IgD-negative memory B cell (primary cell): ENCODE results near the gene RFC4. TPM values are rescaled to one million over a fixed set of nuclear protein-coding genes. Genes with fewer than 3 reads are reported as not detected.

Source experiments
- H3K27ac Mint-ChIP-seq, 3 donors: one replicate each; pipeline ENCODE4 v1.8.0; 2020 to 2022; ENCODE audit warnings: mild to moderate bottlenecking in 3 of 3, mixed read lengths in 3 of 3, moderate library complexity in 1 of 3
- H3K27me3 Mint-ChIP-seq: one replicate; pipeline ENCODE4 v1.8.0; 2021; ENCODE audit warnings: mixed read lengths
- H3K36me3 Mint-ChIP-seq: one replicate; pipeline ENCODE4 v1.8.0; 2020; ENCODE audit warnings: mild to moderate bottlenecking, mixed read lengths
- H3K4me1 Mint-ChIP-seq, 3 donors: one replicate each; pipeline ENCODE4 v1.8.0; 2020 to 2022; ENCODE audit warnings: mixed read lengths in 3 of 3, mild to moderate bottlenecking in 1 of 3
- H3K4me3 Mint-ChIP-seq, 4 donors: one replicate each; pipeline ENCODE4 v1.8.0; 2020 to 2022; ENCODE audit warnings: mild to moderate bottlenecking in 4 of 4, mixed read lengths in 4 of 4, moderate library complexity in 3 of 4
- H3K9me3 Mint-ChIP-seq, 3 donors: one replicate each; pipeline ENCODE4 v1.8.0; 2020 to 2021; ENCODE audit warnings: mixed read lengths in 3 of 3, mild to moderate bottlenecking in 1 of 3
- polyA plus RNA-seq: library from polyadenylated mRNA; unstranded; fragments of 300-500 nt; fragmentation: Illumina TruSeq; gene quantifications from one replicate; pipeline ENCODE4 v1.2.3, GENCODE V29; 2021

RFC4 gene
- polyA plus RNA-seq, 1 donor from 2014 or later = 25.0 TPM

DNA sequence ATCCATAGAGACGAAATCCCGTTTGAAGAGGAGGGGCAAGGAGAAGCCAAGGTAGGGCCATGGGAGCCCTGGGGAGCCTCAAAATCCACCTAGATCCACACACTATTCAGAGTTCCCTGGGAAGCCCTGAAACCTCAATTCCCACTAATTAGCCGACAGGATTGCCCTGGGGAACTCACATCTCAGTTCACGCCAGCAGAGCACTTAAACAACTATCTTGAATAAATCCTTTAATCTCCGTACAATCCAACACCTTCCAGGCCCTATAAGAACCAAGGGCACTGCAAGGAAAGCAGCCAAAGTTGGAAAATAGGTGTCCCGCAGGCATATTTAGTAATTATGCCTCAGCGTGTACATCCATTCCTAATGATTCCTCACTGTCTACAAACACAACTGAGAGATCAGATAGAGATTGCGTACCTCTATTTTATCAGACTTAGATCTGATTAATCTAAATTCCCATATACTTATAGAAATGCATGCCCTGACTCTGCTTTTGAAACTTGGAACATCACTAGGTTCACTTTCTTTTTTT lies 48.5 kb downstream of the RFC4 start:
- H3K9me3 Mint-ChIP-seq = no peaks in the 10 kb centered on the region

DNA sequence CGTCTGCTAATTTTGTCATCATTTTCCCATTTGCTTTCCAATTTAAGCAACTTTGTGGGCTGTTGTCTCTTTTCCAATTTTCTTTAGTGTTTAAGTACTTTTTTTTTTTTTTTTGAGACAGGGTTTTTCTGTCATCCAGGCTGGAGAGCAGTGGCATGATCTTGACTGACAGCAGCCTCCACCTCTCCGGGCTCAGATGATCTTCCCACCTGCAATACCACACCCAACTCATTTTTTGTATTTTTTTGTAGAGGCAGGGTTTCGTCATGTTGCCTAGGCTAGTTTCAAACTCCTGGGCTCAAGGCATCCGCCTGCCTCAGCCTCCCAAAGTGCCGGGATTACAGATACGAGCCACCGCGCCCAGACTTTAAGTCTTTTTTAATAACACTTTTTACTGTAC lies 49.1 kb downstream of the RFC4 start:
- Mint-ChIP-seq H3K36me3 (no peaks in the 10 kb centered on the region), H3K4me3 (no peak overlapping the region), H3K9me3 (no peaks in the 10 kb centered on the region), H3K27me3 (peaks cover 2% of the 10 kb centered on the region), H3K4me1 (peaks cover 0 to 3% (median 0%) of the 10 kb centered on the region in 3 donors), H3K27ac (no peak overlapping the region)

More for the DNA sequence above, 48.5 kb downstream of the RFC4 start:
- peaks cover 2% of the 10 kb centered on the region for H3K27me3 Mint-ChIP-seq
- H3K36me3 Mint-ChIP-seq = no peaks in the 10 kb centered on the region
- no peak overlapping the region for H3K27ac Mint-ChIP-seq
- H3K4me1 Mint-ChIP-seq = peaks cover 0 to 3% (median 0%) of the 10 kb centered on the region in 3 donors
- no peak overlapping the region for H3K4me3 Mint-ChIP-seq

DNA sequence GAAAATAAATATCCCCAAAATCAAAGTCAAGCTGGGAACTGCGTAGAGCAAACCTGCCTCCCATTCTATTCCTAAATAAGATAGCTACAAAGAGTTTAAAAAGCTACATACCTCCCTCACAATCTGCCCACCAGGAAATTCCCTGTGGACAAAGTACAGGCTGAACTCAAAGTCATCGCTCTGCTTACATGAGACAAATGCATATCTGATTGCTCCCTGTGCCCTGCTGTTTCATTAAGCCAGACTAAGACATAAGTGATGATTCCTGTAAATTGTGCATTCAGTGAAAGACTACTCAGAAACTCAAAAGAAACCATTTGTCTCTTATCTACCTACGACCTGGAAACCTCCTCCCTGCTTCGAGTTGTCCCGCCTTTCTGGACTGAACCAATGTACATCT lies 51.4 kb downstream of the RFC4 start:
- peaks cover 2% of the 10 kb centered on the region for H3K27me3 Mint-ChIP-seq
- no peaks in the 10 kb centered on the region for H3K36me3 Mint-ChIP-seq
- no peak overlapping the region for H3K27ac Mint-ChIP-seq
- H3K4me3 Mint-ChIP-seq = no peak overlapping the region
- peaks cover 0 to 3% (median 0%) of the 10 kb centered on the region in 3 donors for H3K4me1 Mint-ChIP-seq
- no peaks in the 10 kb centered on the region for H3K9me3 Mint-ChIP-seq

GRCh38 chr3:186754006-186754405 lies 52.3 kb downstream of the RFC4 start:
- H3K27me3 Mint-ChIP-seq = peaks cover 2% of the 10 kb centered on the region
- no peak overlapping the region for H3K4me3 Mint-ChIP-seq
- no peak overlapping the region for H3K27ac Mint-ChIP-seq

DNA sequence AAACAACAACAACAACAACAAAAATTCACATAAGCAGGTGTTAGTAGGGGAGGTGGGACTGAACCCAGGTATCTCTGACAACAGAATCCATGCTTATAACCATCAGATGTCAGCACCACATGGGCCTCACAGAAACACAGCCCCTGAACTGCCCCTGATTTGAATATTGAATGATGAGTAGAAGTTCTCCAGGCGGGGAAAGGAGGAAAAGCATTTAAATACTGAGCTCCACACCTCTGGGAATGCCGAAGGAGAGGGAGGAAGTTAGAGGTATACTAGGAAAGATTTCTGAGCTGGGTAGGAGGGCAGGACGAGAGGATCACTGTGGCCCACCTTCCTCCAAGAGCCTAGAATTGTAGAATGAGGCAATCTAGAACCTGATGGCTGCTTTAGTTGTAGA lies 54.8 kb downstream of the RFC4 start:
- Mint-ChIP-seq H3K4me1 (peaks cover 0 to 3% (median 1%) of the 10 kb centered on the region in 3 donors), H3K27me3 (peaks cover 2% of the 10 kb centered on the region), H3K4me3 (no peak overlapping the region), H3K9me3 (no peaks in the 10 kb centered on the region), H3K36me3 (no peaks in the 10 kb centered on the region), H3K27ac (peak overlapping the region in 1 of 3 donors; percentile 29)

More at GRCh38 chr3:186754006-186754405, 52.3 kb downstream of the RFC4 start:
- peaks cover 0 to 3% (median 0%) of the 10 kb centered on the region in 3 donors for H3K4me1 Mint-ChIP-seq
- no peaks in the 10 kb centered on the region for H3K9me3 Mint-ChIP-seq
- no peaks in the 10 kb centered on the region for H3K36me3 Mint-ChIP-seq

DNA sequence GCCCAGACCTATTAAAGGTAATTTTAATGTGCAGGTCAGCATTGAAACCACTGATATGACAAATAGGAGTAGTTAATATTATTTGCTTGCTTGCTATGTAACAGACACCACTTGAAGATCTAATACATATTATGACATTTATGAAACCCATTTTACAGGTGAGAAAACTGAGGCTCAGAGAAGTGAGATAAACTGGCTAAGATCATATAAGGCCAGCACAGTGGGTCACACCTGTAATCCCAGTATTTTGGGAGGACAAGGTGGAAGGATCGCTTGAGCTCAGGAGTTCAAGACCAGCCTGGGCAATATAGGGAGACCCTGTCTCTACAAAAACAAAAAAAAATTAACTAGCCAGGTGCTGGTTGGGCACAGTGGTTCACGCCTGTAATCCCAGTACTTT lies 56.0 kb downstream of the RFC4 start:
- H3K27me3 Mint-ChIP-seq = peaks cover 2% of the 10 kb centered on the region
- H3K9me3 Mint-ChIP-seq = no peaks in the 10 kb centered on the region
- H3K27ac Mint-ChIP-seq = no peak overlapping the region
- H3K4me1 Mint-ChIP-seq = peaks cover 0 to 7% (median 1%) of the 10 kb centered on the region in 3 donors
- no peak overlapping the region for H3K4me3 Mint-ChIP-seq
- H3K36me3 Mint-ChIP-seq = no peaks in the 10 kb centered on the region

DNA sequence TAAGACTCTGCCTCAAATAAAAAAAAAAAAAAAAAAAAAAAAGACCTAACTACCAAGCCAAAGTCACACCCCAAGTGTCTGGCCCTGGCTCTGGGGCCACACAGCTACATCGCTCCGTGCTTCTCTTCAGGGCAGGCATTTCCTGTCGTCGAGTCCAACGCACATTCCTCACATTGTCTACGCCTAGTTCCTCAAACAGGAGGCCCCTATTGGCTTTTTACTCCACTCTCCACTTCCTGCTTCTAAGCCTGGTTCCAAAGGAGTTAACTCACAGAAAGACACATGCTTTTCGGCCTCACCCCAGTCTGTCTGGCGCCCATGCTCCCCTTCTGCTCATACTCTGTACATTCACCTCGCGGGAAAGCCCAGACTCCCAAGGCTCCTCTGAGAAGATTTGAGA lies 60.3 kb downstream of the RFC4 start:
- H3K4me1 Mint-ChIP-seq = peaks cover 0 to 3% (median 1%) of the 10 kb centered on the region in 3 donors
- H3K9me3 Mint-ChIP-seq = peaks cover 0 to 4% (median 0%) of the 10 kb centered on the region in 3 donors
- H3K4me3 Mint-ChIP-seq = peak overlapping the region in 1 of 4 donors; percentile 57
- H3K36me3 Mint-ChIP-seq = peaks cover 2% of the 10 kb centered on the region
- no peak overlapping the region for H3K27ac Mint-ChIP-seq
- no peaks in the 10 kb centered on the region for H3K27me3 Mint-ChIP-seq

DNA sequence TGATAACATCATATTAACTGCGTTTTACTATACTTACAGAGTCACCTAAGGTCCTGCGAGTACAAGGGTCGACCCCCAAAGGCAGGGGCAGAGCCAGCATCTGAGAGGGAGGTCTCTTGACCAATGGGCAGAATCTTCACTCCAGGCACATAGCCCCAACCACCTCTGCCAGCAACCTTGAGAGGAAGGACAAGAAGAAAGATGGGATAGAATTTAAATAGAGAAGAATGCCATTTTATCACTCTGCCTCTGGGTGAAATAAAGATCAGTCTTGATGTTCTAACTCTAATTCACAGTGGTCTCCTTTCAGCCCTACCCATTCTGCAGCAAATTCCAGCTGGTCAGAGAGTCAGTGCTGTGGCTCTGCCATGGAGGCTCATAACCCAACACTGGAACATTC lies 62.6 kb downstream of the RFC4 start:
- Mint-ChIP-seq H3K4me1 (peaks cover 0 to 3% (median 1%) of the 10 kb centered on the region in 3 donors), H3K9me3 (peaks cover 0 to 4% (median 0%) of the 10 kb centered on the region in 3 donors), H3K27ac (no peak overlapping the region), H3K36me3 (peaks cover 2% of the 10 kb centered on the region), H3K4me3 (no peak overlapping the region), H3K27me3 (no peaks in the 10 kb centered on the region)

DNA sequence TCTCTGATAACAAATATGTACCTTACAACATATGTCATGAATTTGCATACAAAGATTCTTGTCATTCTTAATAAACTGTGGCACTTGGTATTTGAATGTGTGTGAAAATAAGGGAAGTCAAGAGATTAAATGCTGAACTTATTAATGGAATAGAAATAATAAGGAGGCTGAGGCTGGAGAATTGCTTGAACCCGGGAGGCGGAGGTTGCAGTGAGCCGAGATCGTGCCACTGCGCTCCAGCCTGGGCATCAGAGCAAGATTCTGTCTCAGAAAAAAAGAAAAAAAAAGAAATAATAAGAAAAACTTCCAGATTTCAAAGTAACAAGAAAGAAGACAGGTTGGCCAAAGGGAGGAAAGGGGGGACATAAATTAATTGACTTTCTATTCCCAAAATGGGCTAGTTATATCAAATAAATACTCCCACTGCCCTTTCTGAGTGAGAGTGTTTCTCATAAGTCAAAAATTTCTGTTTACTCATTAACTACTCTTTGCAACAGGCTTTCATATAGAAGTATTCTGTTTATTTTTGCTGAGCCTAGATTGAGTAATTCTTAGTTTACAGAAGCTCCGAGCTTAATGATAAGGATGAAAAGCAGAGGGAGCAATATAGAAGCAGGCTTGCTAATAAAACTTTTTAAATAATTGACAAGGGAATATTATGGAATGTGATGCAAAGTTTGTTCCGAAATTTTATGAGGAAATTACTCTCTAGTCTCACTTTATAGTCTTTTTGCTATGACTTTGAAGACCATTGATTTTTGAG lies 63.5 kb downstream of the RFC4 start:
- Mint-ChIP-seq H3K36me3 (peaks cover 2% of the 10 kb centered on the region), H3K4me1 (peaks cover 0 to 3% (median 0%) of the 10 kb centered on the region in 3 donors), H3K27ac (no peak overlapping the region), H3K9me3 (peaks cover 0 to 4% (median 0%) of the 10 kb centered on the region in 3 donors), H3K27me3 (no peaks in the 10 kb centered on the region), H3K4me3 (no peak overlapping the region)

Other genes with a start within 250 kb of the RFC4 start
- gene TBCCD1, start 239.1 kb downstream of the RFC4 start, polyA plus RNA-seq = 24.6 TPM
- gene DNAJB11, start 235.8 kb downstream of the RFC4 start, polyA plus RNA-seq = 45.1 TPM
- gene AHSG, start 193.4 kb downstream of the RFC4 start, polyA plus RNA-seq = not detected
- not detected for gene FETUB, start 166.1 kb downstream of the RFC4 start, polyA plus RNA-seq
- not detected for gene HRG, start 140.5 kb downstream of the RFC4 start, polyA plus RNA-seq
- gene KNG1, start 89.1 kb downstream of the RFC4 start, polyA plus RNA-seq = not detected
- gene EIF4A2, start 22.9 kb downstream of the RFC4 start, polyA plus RNA-seq = 220 TPM
- gene ADIPOQ, start 36.2 kb upstream of the RFC4 start, polyA plus RNA-seq = not detected
- 257 TPM for gene ST6GAL1, start 124.0 kb upstream of the RFC4 start, polyA plus RNA-seq